Endothelial cell of umbilical vein (primary cell): ENCODE data around the gene FOXL2NB. TPM values are rescaled to one million over a fixed set of nuclear protein-coding genes. Genes with fewer than 3 reads are reported as not detected.

Source experiments
- BruUV-seq: library from RNA; stranded (reverse); fragments of 400-500 nt; replicated peaks from 2 replicates; lab custom pipeline; 2021; lab: Mats Ljungman, UMichigan
- CTCF ChIA-PET: fragments of 300-600, 350-600 bp; sonication (Branson Sonifier 250); formaldehyde crosslinking; loops from one replicate; lab custom pipeline; 2021; ENCODE audit warnings: antibody characterized with exemption, inconsistent platforms; lab: Charles Lee
- POLR2A ChIA-PET: fragments of 300-600, 350-600 bp; sonication (Branson Sonifier 250); formaldehyde crosslinking; loops from one replicate; lab custom pipeline; 2021; ENCODE audit warnings: antibody characterized with exemption, inconsistent platforms; lab: Charles Lee
- DNase-seq: peaks from one replicate; pipeline ENCODE4 v3.0.0-alpha.2; 2011; ENCODE audit warnings: low read depth, low spot score
- FAIRE-seq: peaks from 2 replicates; lab custom pipeline; 2011; peaks lifted over from hg19 to GRCh38; lab: Jason Lieb, UNC
- H2AFZ ChIP-seq: 2 replicates; pipeline ENCODE4 v1.6.0; 2012; ENCODE audit warnings: low read depth, low read length, control low read depth, inconsistent platforms
- H3K27ac ChIP-seq: 2 replicates; pipeline ENCODE4 v1.5.1; 2011; ENCODE audit warnings: low read depth, mild to moderate bottlenecking, control low read depth, low read length, moderate library complexity; ENCODE audit not compliant: insufficient read depth
- H3K27me3 ChIP-seq, 2 experiments: 2 replicates each; pipeline versions ENCODE4 v1.6.0 to v1.6.1; 2011; ENCODE audit warnings: low read length in 2 of 2, mixed read lengths in 1 of 2; ENCODE audit not compliant: control insufficient read depth in 2 of 2, insufficient read depth in 2 of 2
- H3K36me3 ChIP-seq, 2 experiments: 2 replicates in 1 of 2; 3 replicates in 1 of 2; pipeline ENCODE4 v1.5.1; 2011; ENCODE audit warnings: low read length in 2 of 2, mild to moderate bottlenecking in 1 of 2, moderate library complexity in 1 of 2; ENCODE audit not compliant: control insufficient read depth in 2 of 2, insufficient read depth in 2 of 2; ENCODE audit errors: extremely low read depth in 1 of 2
- H3K4me1 ChIP-seq: 3 replicates; pipeline ENCODE4 v1.5.1; 2011; ENCODE audit warnings: mild to moderate bottlenecking, low read length; ENCODE audit not compliant: control insufficient read depth, insufficient read depth; ENCODE audit errors: extremely low read depth
- H3K4me2 ChIP-seq: 2 replicates; pipeline ENCODE4 v1.6.1; 2011; ENCODE audit warnings: low read length, control low read depth, mixed read lengths; ENCODE audit not compliant: insufficient read depth
- H3K4me3 ChIP-seq, 3 experiments: fragments of 200-600 bp in 1 of 3; sonication (generic), shearing (Covaris generic) in 1 of 3; replicated peaks in 1 of 3; 2 replicates each; pipeline ENCODE4 v1.5.1; 2011 to 2016; ENCODE audit warnings: control low read depth in 3 of 3, low read length in 3 of 3, mild to moderate bottlenecking in 2 of 3, inconsistent platforms in 1 of 3, low read depth in 1 of 3, moderate library complexity in 1 of 3; ENCODE audit not compliant: insufficient read depth in 1 of 3
- H3K79me2 ChIP-seq: 2 replicates; pipeline ENCODE4 v1.6.0; 2012; ENCODE audit warnings: low read length, inconsistent platforms; ENCODE audit not compliant: control insufficient read depth, insufficient read depth
- H3K9ac ChIP-seq: replicated peaks from 2 replicates; pipeline ENCODE3; 2011; ENCODE audit warnings: low read length, control low read depth; ENCODE audit not compliant: insufficient read depth; ENCODE audit errors: extremely low read depth
- H3K9me1 ChIP-seq: replicated peaks from 3 replicates; pipeline ENCODE4 v1.6.0; 2011; ENCODE audit warnings: mild to moderate bottlenecking, low read length; ENCODE audit not compliant: control insufficient read depth, insufficient read depth; ENCODE audit errors: extremely low read depth
- H3K9me3 ChIP-seq: replicated peaks from 2 replicates; pipeline ENCODE4 v1.5.1; 2012; ENCODE audit warnings: low read length, inconsistent platforms; ENCODE audit not compliant: control insufficient read depth, insufficient read depth
- H4K20me1 ChIP-seq: replicated peaks from 2 replicates; pipeline ENCODE3; 2011; ENCODE audit warnings: mild to moderate bottlenecking, low read length; ENCODE audit not compliant: control insufficient read depth, insufficient read depth; ENCODE audit errors: extremely low read depth
- EZH2 ChIP-seq: IDR thresholded peaks from 2 replicates; pipeline ENCODE4 v1.6.1; 2012; ENCODE audit warnings: borderline replicate concordance, low read depth, mild to moderate bottlenecking, moderate library complexity, low read length, inconsistent platforms; ENCODE audit not compliant: severe bottlenecking
- FOS ChIP-seq: IDR thresholded peaks from 2 replicates; pipeline ENCODE4 v1.6.1; 2011; ENCODE audit warnings: mild to moderate bottlenecking, low read length, moderate library complexity, borderline replicate concordance; ENCODE audit not compliant: insufficient read depth
- dilution Hi-C: fragments of 300-500 bp; cut with MboI; formaldehyde crosslinking; loops from one replicate; pipeline ENCODE4 v1.15.0; 2019; ENCODE audit warnings: low sequenced_read_pairs; ENCODE audit not compliant: extremely low pct_ligation_motif_present
- intact Hi-C: fragments of 100-400 bp; cut with micrococcal nuclease; formaldehyde crosslinking; loops from one replicate; pipeline ENCODE4 v1.10.0; 2022
- polyA plus RNA-seq, 4 experiments: library from polyadenylated mRNA; depleted of rRNA in 3 of 4; stranded (reverse) in 3 of 4; unstranded in 1 of 4; fragments of >200 nt; gene quantifications; 2 replicates each; pipeline versions ENCODE4 v1.2.1 to v1.2.3, GENCODE V29; 2011 to 2012; ENCODE audit warnings: missing spikeins in 1 of 4
- total RNA-seq: library from RNA; stranded (reverse); gene quantifications from 2 replicates; pipeline ENCODE4 v1.2.3, GENCODE V29; 2021
- TF ChIP-seq, protein P1 (sequence below), 2 donors: IDR thresholded peaks; 1 replicate in 1 of 2; 2 replicates in 1 of 2; pipeline ENCODE4 v1.5.1; 2011; ENCODE audit warnings: low read length in 2 of 2, mild to moderate bottlenecking in 2 of 2, moderate library complexity in 2 of 2, control low read depth in 1 of 2, inconsistent platforms in 1 of 2, low read depth in 1 of 2; ENCODE audit not compliant: insufficient read depth in 1 of 2; ENCODE audit errors: extremely low read depth in 1 of 2

Gene FOXL2NB
- total and polyA plus RNA-seq, 2 donors (not counting 3 experiments of a cell fraction or from before 2014, with no cell fraction given), result 0.01 TPM; not detected in 1

DNA sequence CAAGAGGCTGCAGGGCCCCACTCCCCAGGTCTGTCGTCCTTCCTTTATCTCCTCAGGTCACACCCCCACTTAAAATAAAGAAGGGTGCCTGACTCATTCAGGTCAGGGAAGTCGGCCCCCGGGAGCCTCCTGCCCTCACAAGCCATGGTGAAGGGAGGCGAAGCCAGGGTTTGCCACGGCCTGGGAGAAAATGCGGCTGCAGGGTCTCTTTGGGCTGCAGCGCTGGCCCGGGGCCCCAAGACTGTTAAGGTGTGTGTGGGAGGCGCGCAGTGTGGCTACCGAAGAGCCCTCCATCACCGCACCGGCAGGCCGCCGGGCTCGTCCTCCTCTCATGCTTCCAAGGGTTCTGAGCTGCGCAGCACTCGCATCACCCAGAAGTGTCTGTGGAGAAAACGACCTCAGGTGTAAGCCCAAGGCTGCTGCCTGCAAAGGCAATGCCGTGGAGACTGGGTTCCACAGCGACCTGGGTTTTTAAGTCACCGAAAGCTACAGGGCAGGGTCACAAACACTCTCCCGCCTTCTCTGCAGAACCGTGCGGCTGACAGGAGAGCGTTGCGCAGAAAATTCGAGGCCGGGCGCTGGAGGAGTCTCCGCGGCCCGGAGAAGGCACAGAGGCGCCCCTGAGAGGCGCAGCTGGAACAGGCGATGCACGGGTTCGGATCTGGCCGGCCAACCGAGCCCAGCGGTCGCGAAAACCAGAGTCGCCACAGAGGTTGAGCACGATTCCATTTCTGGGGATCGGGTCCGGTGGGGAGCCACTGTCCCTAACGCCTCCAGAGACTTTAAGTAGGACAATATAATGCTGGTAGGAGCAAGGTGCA is 8.8 kb upstream of the FOXL2NB start:
- no peak overlapping the region for H3K27ac ChIP-seq
- peak; percentile 91 for TF ChIP-seq EZH2
- no peak for TF ChIP-seq FOS
- H3K4me1 ChIP-seq, result peaks cover 7% of the 10 kb centered on the region
- FAIRE-seq, result no peak
- DNase-seq, result no peak
- no peak overlapping the region for H2AFZ ChIP-seq
- H3K9me3 ChIP-seq, result no peaks in the 10 kb centered on the region
- no peak overlapping the region for H3K9ac ChIP-seq
- ChIA-PET CTCF (interaction anchor here (1.1 to 1.5 kb wide), 2 partner anchors 12 to 15 kb away, joined by 4 read pairs; no protein-coding TSS in a partner anchor), POLR2A (no interaction called here)
- no peak overlapping the region for H3K4me2 ChIP-seq
- intact Hi-C loops (loop anchor here (5.0 kb wide), 1 partner anchor 461 kb away; no protein-coding TSS in a partner anchor), dilution Hi-C loops (no loop called here)
- no peaks in the 10 kb centered on the region for H3K9me1 ChIP-seq
- BruUV-seq, result no TSS peak
- H3K36me3 ChIP-seq, result no peaks in the 10 kb centered on the region
- no peak overlapping the region for H3K4me3 ChIP-seq
- no peaks in the 10 kb centered on the region for H3K79me2 ChIP-seq
- peaks cover 72 to 88% of the 10 kb centered on the region in 2 experiments for H3K27me3 ChIP-seq
- H4K20me1 ChIP-seq, result no peaks in the 10 kb centered on the region

DNA sequence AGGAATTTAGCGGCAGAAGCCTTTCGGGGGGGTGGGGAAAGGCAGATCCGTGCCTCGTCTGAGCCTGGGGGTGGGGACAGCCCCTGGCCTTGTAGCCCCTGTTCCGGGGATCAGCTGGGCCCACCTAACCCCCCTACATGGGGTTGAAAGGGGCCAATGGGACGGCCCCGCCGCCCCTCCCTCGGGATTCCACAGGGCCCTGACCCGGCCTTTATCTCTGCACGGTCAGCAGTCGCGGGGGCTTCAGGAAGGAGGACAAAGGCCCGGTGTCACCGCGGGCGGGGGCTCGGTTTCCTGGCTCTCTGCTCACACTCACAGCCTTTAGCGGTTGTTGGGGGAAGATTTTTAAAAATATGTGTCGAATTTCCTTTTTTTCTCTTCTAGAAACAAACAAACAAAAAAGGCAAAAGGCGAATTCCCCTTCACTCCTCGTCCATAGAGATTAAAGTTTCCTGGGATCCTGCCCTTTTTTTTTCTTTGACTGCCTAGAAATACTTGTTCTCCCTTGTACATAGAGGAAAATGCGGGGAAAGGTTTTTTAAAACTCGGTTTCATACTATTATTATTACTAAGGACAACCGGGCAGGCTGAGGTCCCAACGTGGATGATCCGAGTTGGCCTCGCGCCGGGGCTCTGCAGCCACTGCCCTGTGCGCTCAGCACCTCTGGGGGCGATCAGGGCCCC is 8.0 kb upstream of the FOXL2NB start:
- H3K4me3 ChIP-seq, result no peak overlapping the region
- H4K20me1 ChIP-seq, result no peaks in the 10 kb centered on the region
- intact Hi-C loops, result loop anchor here (5.0 kb wide), 1 partner anchor 462 kb away; no protein-coding TSS in a partner anchor
- H3K79me2 ChIP-seq, result no peaks in the 10 kb centered on the region
- H3K9ac ChIP-seq, result no peak overlapping the region
- no peaks in the 10 kb centered on the region for H3K36me3 ChIP-seq
- dilution Hi-C loops, result no loop called here
- ChIA-PET CTCF (interaction anchor here (1.1 to 1.5 kb wide), 2 partner anchors 11 to 16 kb away, joined by 4 read pairs; no protein-coding TSS in a partner anchor), POLR2A (interaction anchor here (0.6 to 0.7 kb wide), 2 partner anchors 121 to 398 kb away, joined by 4 to 7 read pairs; no protein-coding TSS in a partner anchor)
- no peak for DNase-seq
- H3K4me1 ChIP-seq, result peaks cover 7% of the 10 kb centered on the region
- peaks cover 79 to 95% of the 10 kb centered on the region in 2 experiments for H3K27me3 ChIP-seq
- no peaks in the 10 kb centered on the region for H3K9me3 ChIP-seq
- TF ChIP-seq, protein P1, sequence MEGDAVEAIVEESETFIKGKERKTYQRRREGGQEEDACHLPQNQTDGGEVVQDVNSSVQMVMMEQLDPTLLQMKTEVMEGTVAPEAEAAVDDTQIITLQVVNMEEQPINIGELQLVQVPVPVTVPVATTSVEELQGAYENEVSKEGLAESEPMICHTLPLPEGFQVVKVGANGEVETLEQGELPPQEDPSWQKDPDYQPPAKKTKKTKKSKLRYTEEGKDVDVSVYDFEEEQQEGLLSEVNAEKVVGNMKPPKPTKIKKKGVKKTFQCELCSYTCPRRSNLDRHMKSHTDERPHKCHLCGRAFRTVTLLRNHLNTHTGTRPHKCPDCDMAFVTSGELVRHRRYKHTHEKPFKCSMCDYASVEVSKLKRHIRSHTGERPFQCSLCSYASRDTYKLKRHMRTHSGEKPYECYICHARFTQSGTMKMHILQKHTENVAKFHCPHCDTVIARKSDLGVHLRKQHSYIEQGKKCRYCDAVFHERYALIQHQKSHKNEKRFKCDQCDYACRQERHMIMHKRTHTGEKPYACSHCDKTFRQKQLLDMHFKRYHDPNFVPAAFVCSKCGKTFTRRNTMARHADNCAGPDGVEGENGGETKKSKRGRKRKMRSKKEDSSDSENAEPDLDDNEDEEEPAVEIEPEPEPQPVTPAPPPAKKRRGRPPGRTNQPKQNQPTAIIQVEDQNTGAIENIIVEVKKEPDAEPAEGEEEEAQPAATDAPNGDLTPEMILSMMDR (IDR thresholded peaks at IDR 0.05; ENCODE audit: extremely low read depth in 1 of 2, insufficient read depth in 1 of 2, low read depth in 1 of 2, low read length in 2 of 2), result no peak
- TF ChIP-seq EZH2, result peak; percentile 55
- no peak overlapping the region for H3K4me2 ChIP-seq
- no peak overlapping the region for H2AFZ ChIP-seq
- H3K27ac ChIP-seq, result no peak overlapping the region
- BruUV-seq, result no TSS peak
- no peaks in the 10 kb centered on the region for H3K9me1 ChIP-seq
- no peak for FAIRE-seq
